NCI-H748 (cell line): ENCODE results near the gene OGN.
"Not testable (repeated sequence)": the region's sequence is repeated elsewhere in the genome, so short reads cannot be mapped to it uniquely, and the experiment has no call there.

Experiments used
- DNase-seq: peaks from one replicate; lab custom pipeline; 2025; ENCODE audit not compliant: unreplicated experiment; lab: John Stamatoyannopoulos, UW

Gene OGN

GRCh38 chr9:92404042-92404836 is at the start of gene OGN:
Gene OGN (minus strand): TSS chr9:92404578. CDS start chr9:92403407, 1,171 bp downstream.
- no peak for DNase-seq

GRCh38 chr9:92446536-92446935 is 42.2 kb upstream of the OGN start:
- no peak for DNase-seq

GRCh38 chr9:92444841-92445240 is 40.5 kb upstream of the OGN start:
- DNase-seq, result no peak

GRCh38 chr9:92440751-92441046 is 36.3 kb upstream of the OGN start:
- no peak for DNase-seq

GRCh38 chr9:92439921-92440750 is 35.8 kb upstream of the OGN start:
- no peak for DNase-seq

- DNase-seq, result peak; percentile 12
Measured at GRCh38 chr9:92438900-92439526, 34.6 kb upstream of the OGN start.

- DNase-seq, result no peak
Measured at GRCh38 chr9:92435263-92435662, 30.9 kb upstream of the OGN start.

GRCh38 chr9:92432972-92433548 is 28.7 kb upstream of the OGN start:
- no peak for DNase-seq

- DNase-seq, result no peak
Measured at GRCh38 chr9:92432350-92432749, 28.0 kb upstream of the OGN start.

- no peak for DNase-seq
Measured at GRCh38 chr9:92429836-92430235, 25.5 kb upstream of the OGN start.

GRCh38 chr9:92426501-92427145 is 22.2 kb upstream of the OGN start:
- peak; percentile 94 for DNase-seq

- no peak for DNase-seq
Measured at GRCh38 chr9:92425474-92425873, 21.1 kb upstream of the OGN start.

GRCh38 chr9:92424340-92424739 is 20.0 kb upstream of the OGN start, which contains the start of gene OMD:
Gene OMD (minus strand): TSS chr9:92424471. CDS start chr9:92417558, 6,913 bp downstream.
- DNase-seq, result no peak

- no peak for DNase-seq
Measured at GRCh38 chr9:92423612-92424011, 19.2 kb upstream of the OGN start.

GRCh38 chr9:92422611-92423338 is 18.4 kb upstream of the OGN start:
- DNase-seq, result no peak

GRCh38 chr9:92414566-92414965 is 10.2 kb upstream of the OGN start:
- DNase-seq, result no peak

GRCh38 chr9:92411157-92411556 is 6.8 kb upstream of the OGN start:
- DNase-seq, result not testable (repeated sequence)

GRCh38 chr9:92408747-92409478 is 4.5 kb upstream of the OGN start:
- DNase-seq, result no peak

GRCh38 chr9:92407818-92408217 is 3.4 kb upstream of the OGN start:
- no peak for DNase-seq

GRCh38 chr9:92406477-92406876 is 2.1 kb upstream of the OGN start:
- no peak for DNase-seq
